ENCODE results near the gene EIF5A2. TPM values are rescaled to one million over a fixed set of nuclear protein-coding genes. Genes with fewer than 3 reads are reported as not detected.

Gene EIF5A2
- total and polyA plus RNA-seq, 2 donors (not counting 1 experiment from before 2014, with no cell fraction given) = 1.7 to 4.1 TPM

GRCh38 chr3:170907637-170908234 is 701 bp downstream of the EIF5A2 start:
- Mint-ChIP-seq H3K4me3 (peak overlapping the region; percentile 96), H3K4me1 (peaks cover 22% of the 10 kb centered on the region), H3K27ac (peak overlapping the region; percentile 86), H3K9me3 (ENCODE audit: insufficient read depth) (peaks cover 8% of the 10 kb centered on the region), H3K27me3 (no peaks in the 10 kb centered on the region)
- H3K9ac ChIP-seq (ENCODE audit: low read length) = peak overlapping the region; percentile 76
- peak overlapping the region in 1 of 2 donors; percentile 68 for H3K27ac ChIP-seq (ENCODE audit: low read length in 2 of 2)
- H3K27me3 ChIP-seq (replicated peaks in 1 of 4; ENCODE audit: control extremely low read depth in 1 of 4, control insufficient read depth in 3 of 4, insufficient read depth in 4 of 4, low read length in 3 of 4) = no peaks in the 10 kb centered on the region
- H3K4me3 ChIP-seq (ENCODE audit: control extremely low read depth in 1 of 5, extremely low read depth in 1 of 5, insufficient read depth in 1 of 5, low read depth in 2 of 5, low read length in 4 of 5) = peak overlapping the region; percentile 58 to 79 (median 67)
- ATAC-seq (ENCODE audit: low read depth) = no peak
- intact Hi-C loops (cut with micrococcal nuclease) = loop anchor here (1.0 to 2.0 kb wide), 2 partner anchors 37 to 551 kb away; partner anchors contain the start of genes RPL22L1 and SKIL
- no peaks in the 10 kb centered on the region for H3K79me2 ChIP-seq (ENCODE audit: control insufficient read depth, insufficient read depth, low read length)
- peaks cover 13 to 16% of the 10 kb centered on the region in 2 donors for H3K4me1 ChIP-seq (ENCODE audit: control insufficient read depth in 2 of 2, insufficient read depth in 2 of 2, low read length in 2 of 2)
- TF ChIP-seq, protein P1, sequence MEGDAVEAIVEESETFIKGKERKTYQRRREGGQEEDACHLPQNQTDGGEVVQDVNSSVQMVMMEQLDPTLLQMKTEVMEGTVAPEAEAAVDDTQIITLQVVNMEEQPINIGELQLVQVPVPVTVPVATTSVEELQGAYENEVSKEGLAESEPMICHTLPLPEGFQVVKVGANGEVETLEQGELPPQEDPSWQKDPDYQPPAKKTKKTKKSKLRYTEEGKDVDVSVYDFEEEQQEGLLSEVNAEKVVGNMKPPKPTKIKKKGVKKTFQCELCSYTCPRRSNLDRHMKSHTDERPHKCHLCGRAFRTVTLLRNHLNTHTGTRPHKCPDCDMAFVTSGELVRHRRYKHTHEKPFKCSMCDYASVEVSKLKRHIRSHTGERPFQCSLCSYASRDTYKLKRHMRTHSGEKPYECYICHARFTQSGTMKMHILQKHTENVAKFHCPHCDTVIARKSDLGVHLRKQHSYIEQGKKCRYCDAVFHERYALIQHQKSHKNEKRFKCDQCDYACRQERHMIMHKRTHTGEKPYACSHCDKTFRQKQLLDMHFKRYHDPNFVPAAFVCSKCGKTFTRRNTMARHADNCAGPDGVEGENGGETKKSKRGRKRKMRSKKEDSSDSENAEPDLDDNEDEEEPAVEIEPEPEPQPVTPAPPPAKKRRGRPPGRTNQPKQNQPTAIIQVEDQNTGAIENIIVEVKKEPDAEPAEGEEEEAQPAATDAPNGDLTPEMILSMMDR (IDR thresholded peaks at IDR 0.05) = no peak
- no peak for TF ChIP-seq EZH2 (IDR thresholded peaks at IDR 0.05; ENCODE audit: borderline replicate concordance, insufficient read depth, low read depth, low read length, poor library complexity, severe bottlenecking)
- peaks cover 0 to 19% (median 17%) of the 10 kb centered on the region in 3 donors for H3K9me3 ChIP-seq (ENCODE audit: control extremely low read depth in 1 of 3, control insufficient read depth in 2 of 3, insufficient read depth in 1 of 3, low read length in 2 of 3)
- POLR2A ChIA-PET = interaction anchor here (0.5 to 1.2 kb wide), 2 partner anchors 14 to 38 kb away, joined by 3 to 5 read pairs; partner anchors contain the start of gene RPL22L1
- no peaks in the 10 kb centered on the region for H4K20me1 ChIP-seq (ENCODE audit: control insufficient read depth, insufficient read depth, low read length, poor library complexity, severe bottlenecking)
- DNase-seq = peak; percentile 38
- CTCF ChIA-PET = no interaction called here
- H2AFZ ChIP-seq (ENCODE audit: insufficient read depth, low read depth, low read length, poor library complexity, severe bottlenecking) = peak overlapping the region; percentile 95
- H3K4me2 ChIP-seq (replicated peaks; ENCODE audit: low read depth, low read length, poor library complexity, severe bottlenecking) = peak overlapping the region; percentile 97
- 7% methylated on average over 32 of the region's 33 CpGs for WGBS (ENCODE audit: insufficient coverage)
- H3K36me3 ChIP-seq (replicated peaks in 1 of 2; ENCODE audit: control extremely low read depth in 1 of 2, control insufficient read depth in 1 of 2, extremely low read depth in 1 of 2, insufficient read depth in 2 of 2, low read length in 1 of 2) = no peaks in the 10 kb centered on the region

GRCh38 chr3:170905862-170906261 is 2.6 kb downstream of the EIF5A2 start:
- Histone ChIP-seq H3K4me1 (ENCODE audit: control insufficient read depth in 2 of 2, insufficient read depth in 2 of 2, low read length in 2 of 2) (peaks cover 13 to 16% of the 10 kb centered on the region in 2 donors), H3K36me3 (replicated peaks in 1 of 2; ENCODE audit: control extremely low read depth in 1 of 2, control insufficient read depth in 1 of 2, extremely low read depth in 1 of 2, insufficient read depth in 2 of 2, low read length in 1 of 2) (no peaks in the 10 kb centered on the region), H3K4me2 (replicated peaks; ENCODE audit: low read depth, low read length, poor library complexity, severe bottlenecking) (no peak overlapping the region), H3K79me2 (ENCODE audit: control insufficient read depth, insufficient read depth, low read length) (no peaks in the 10 kb centered on the region), H3K27ac (ENCODE audit: low read length in 2 of 2) (no peak overlapping the region), H3K9ac (ENCODE audit: low read length) (no peak overlapping the region), H3K4me3 (ENCODE audit: control extremely low read depth in 1 of 5, extremely low read depth in 1 of 5, insufficient read depth in 1 of 5, low read depth in 2 of 5, low read length in 4 of 5) (no peak overlapping the region), H3K27me3 (replicated peaks in 1 of 4; ENCODE audit: control extremely low read depth in 1 of 4, control insufficient read depth in 3 of 4, insufficient read depth in 4 of 4, low read length in 3 of 4) (no peaks in the 10 kb centered on the region), H2AFZ (ENCODE audit: insufficient read depth, low read depth, low read length, poor library complexity, severe bottlenecking) (no peak overlapping the region), H4K20me1 (ENCODE audit: control insufficient read depth, insufficient read depth, low read length, poor library complexity, severe bottlenecking) (no peaks in the 10 kb centered on the region), H3K9me3 (ENCODE audit: control extremely low read depth in 1 of 3, control insufficient read depth in 2 of 3, insufficient read depth in 1 of 3, low read length in 2 of 3) (peaks cover 0 to 18% (median 17%) of the 10 kb centered on the region in 3 donors)
- no peak overlapping the region for H3K4me3 Mint-ChIP-seq
- POLR2A ChIA-PET = no interaction called here
- no peak overlapping the region for H3K27ac Mint-ChIP-seq
- peaks cover 22% of the 10 kb centered on the region for H3K4me1 Mint-ChIP-seq
- TF ChIP-seq EZH2 (IDR thresholded peaks at IDR 0.05; ENCODE audit: borderline replicate concordance, insufficient read depth, low read depth, low read length, poor library complexity, severe bottlenecking) = no peak
- TF ChIP-seq, protein P1 (IDR thresholded peaks at IDR 0.05) = no peak
- no peak for DNase-seq
- ATAC-seq (ENCODE audit: low read depth) = no peak
- CTCF ChIA-PET = no interaction called here
- intact Hi-C loops (cut with micrococcal nuclease) = no loop called here
- peaks cover 5% of the 10 kb centered on the region for H3K9me3 Mint-ChIP-seq (ENCODE audit: insufficient read depth)
- H3K27me3 Mint-ChIP-seq = no peaks in the 10 kb centered on the region
- no CpG with 5 or more reads among the region's 2 CpGs for WGBS (ENCODE audit: insufficient coverage)
